ENCODE measurements around the gene PTGER1.

- TF ChIP-seq CTCF (IDR thresholded peaks at IDR 0.05): no peak
- TF ChIP-seq POLR2A (IDR thresholded peaks at IDR 0.05): no peak
- TF ChIP-seq POLR2AphosphoS5 (IDR thresholded peaks at IDR 0.05; ENCODE audit: insufficient read depth in 1 of 2, low read depth in 1 of 2): no peak
Measured at GRCh38 chr19:14473978-14474578, 1.1 kb downstream of the PTGER1 start.

All from vagina (tissue), 2 donors.